Natural killer cell (primary cell): Measurements from ENCODE around the gene RABGAP1L. TPM values are rescaled to one million over a fixed set of nuclear protein-coding genes. Genes with fewer than 3 reads are reported as not detected.

ENCODE experiments used
- ATAC-seq, 3 donors: fragments of 150-1000 bp in 2 of 3; fragments of 200-7000 bp in 1 of 3; cut with Tn5 transposase; 1 replicate in 1 of 3; 2 replicates in 2 of 3; pipeline ENCODE4 v1.10.0; 2021; ENCODE audit warnings: mild to moderate bottlenecking in 2 of 3, moderate library complexity in 2 of 3
- DNase-seq, 2 donors: peaks; one replicate each; pipeline versions ENCODE4 v3.0.0 to v3.0.0-alpha.2; 2013 to 2021; ENCODE audit warnings: mixed read lengths in 1 of 2
- H3K27ac ChIP-seq: one replicate; pipeline ENCODE4 v1.5.1; 2013; ENCODE audit warnings: mild to moderate bottlenecking, low read length
- H3K27me3 ChIP-seq: one replicate; pipeline ENCODE4 v1.6.1; 2013; ENCODE audit warnings: low read length; ENCODE audit not compliant: control insufficient read depth, insufficient read depth
- H3K36me3 ChIP-seq: one replicate; pipeline ENCODE4 v1.6.1; 2013; ENCODE audit warnings: low read length; ENCODE audit not compliant: control insufficient read depth, insufficient read depth
- H3K4me1 ChIP-seq: one replicate; pipeline ENCODE4 v1.6.1; 2013; ENCODE audit warnings: low read length; ENCODE audit not compliant: control insufficient read depth, insufficient read depth
- H3K4me3 ChIP-seq: one replicate; pipeline ENCODE4 v1.5.1; 2013; ENCODE audit warnings: low read length
- H3K9me3 ChIP-seq: one replicate; pipeline ENCODE4 v1.6.1; 2013; ENCODE audit warnings: low read length; ENCODE audit not compliant: control insufficient read depth, insufficient read depth
- H3K27ac Mint-ChIP-seq, 2 donors: one replicate each; pipeline ENCODE4 v1.8.0; 2022; ENCODE audit warnings: mild to moderate bottlenecking in 2 of 2, mixed read lengths in 2 of 2, moderate library complexity in 1 of 2
- H3K27me3 Mint-ChIP-seq, 2 donors: one replicate each; pipeline ENCODE4 v1.8.0; 2022; ENCODE audit warnings: low read depth in 2 of 2, mixed read lengths in 2 of 2
- H3K36me3 Mint-ChIP-seq: one replicate; pipeline ENCODE4 v1.8.0; 2022; ENCODE audit warnings: mixed read lengths
- H3K4me1 Mint-ChIP-seq, 2 donors: one replicate each; pipeline ENCODE4 v1.8.0; 2022; ENCODE audit warnings: mixed read lengths in 2 of 2
- H3K4me3 Mint-ChIP-seq: one replicate; pipeline ENCODE4 v1.8.0; 2022; ENCODE audit warnings: mild to moderate bottlenecking, moderate library complexity, mixed read lengths
- H3K9me3 Mint-ChIP-seq, 2 donors: one replicate each; pipeline ENCODE4 v1.8.0; 2022; ENCODE audit warnings: mixed read lengths in 2 of 2
- CTCF ChIP-seq: fragments of 200-600 bp; IDR thresholded peaks from one replicate; pipeline ENCODE4 v1.8.0; 2022; ENCODE audit warnings: antibody characterized with exemption
- WGBS: methylation state at CpG from one replicate; pipeline ENCODE4 v1.1.7; 2013; ENCODE audit warnings: missing lambda C conversion rate; ENCODE audit not compliant: insufficient coverage; 5-methylcytosine and 5-hydroxymethylcytosine counted together
- intact Hi-C: fragments of 100-400 bp; cut with micrococcal nuclease; formaldehyde crosslinking; loops from one replicate; pipeline ENCODE4 v1.14.2; 2022
- total RNA-seq, 4 donors: library from RNA; stranded (reverse); fragments of 120-200 nt in 1 of 4; gene quantifications; one replicate each; pipeline versions ENCODE4 v1.2.3 to v1.2.4, GENCODE V29; 2013 to 2022

Gene RABGAP1L
- total RNA-seq, 3 donors from 2014 or later (not counting 1 experiment from before 2014, with no cell fraction given) = 145 to 168 (median 153) TPM

- no peak overlapping the region for H3K4me3 ChIP-seq
- H3K9me3 ChIP-seq = no peaks in the 10 kb centered on the region
- H3K27me3 ChIP-seq = no peaks in the 10 kb centered on the region
- H3K4me3 Mint-ChIP-seq = no peak overlapping the region
- H3K27ac ChIP-seq = no peak overlapping the region
- no peaks in the 10 kb centered on the region for H3K4me1 ChIP-seq
- no peak for DNase-seq
- no peaks in the 10 kb centered on the region for H3K9me3 Mint-ChIP-seq
- no peak overlapping the region for H3K27ac Mint-ChIP-seq
- H3K4me1 Mint-ChIP-seq = peaks cover 20 to 22% of the 10 kb centered on the region in 2 donors
- ATAC-seq = no peak
- TF ChIP-seq CTCF = no peak
- H3K36me3 ChIP-seq = no peaks in the 10 kb centered on the region
- no peaks in the 10 kb centered on the region for H3K36me3 Mint-ChIP-seq
- no peaks in the 10 kb centered on the region for H3K27me3 Mint-ChIP-seq
- intact Hi-C loops = no loop called here
These were observed 498.1 kb downstream of the RABGAP1L start for GRCh38 chr1:174657411-174657810.

- intact Hi-C loops = no loop called here
- no peak for ATAC-seq
- no peak overlapping the region for H3K4me3 Mint-ChIP-seq
- no peaks in the 10 kb centered on the region for H3K9me3 Mint-ChIP-seq
- 83% methylated on average over 1 of the region's 1 CpG for WGBS
- Histone ChIP-seq H3K36me3 (no peaks in the 10 kb centered on the region), H3K4me3 (no peak overlapping the region), H3K27me3 (no peaks in the 10 kb centered on the region), H3K4me1 (no peaks in the 10 kb centered on the region), H3K27ac (no peak overlapping the region), H3K9me3 (no peaks in the 10 kb centered on the region)
- no peak for DNase-seq
- H3K27me3 Mint-ChIP-seq = no peaks in the 10 kb centered on the region
- peaks cover 18 to 20% of the 10 kb centered on the region in 2 donors for H3K4me1 Mint-ChIP-seq
- no peaks in the 10 kb centered on the region for H3K36me3 Mint-ChIP-seq
- TF ChIP-seq CTCF = no peak
- H3K27ac Mint-ChIP-seq = no peak overlapping the region
These were observed 498.6 kb downstream of the RABGAP1L start for GRCh38 chr1:174657893-174658292.

- intact Hi-C loops = no loop called here
- Histone ChIP-seq H3K4me3 (no peak overlapping the region), H3K36me3 (no peaks in the 10 kb centered on the region), H3K4me1 (no peaks in the 10 kb centered on the region), H3K9me3 (no peaks in the 10 kb centered on the region), H3K27me3 (no peaks in the 10 kb centered on the region), H3K27ac (no peak overlapping the region)
- Mint-ChIP-seq H3K9me3 (no peaks in the 10 kb centered on the region), H3K27me3 (no peaks in the 10 kb centered on the region), H3K36me3 (no peaks in the 10 kb centered on the region), H3K27ac (no peak overlapping the region), H3K4me3 (no peak overlapping the region), H3K4me1 (peaks cover 12 to 14% of the 10 kb centered on the region in 2 donors)
- DNase-seq (no peak), ATAC-seq (peak in 1 of 3 donors; percentile 21)
- 100% methylated on average over 3 of the region's 3 CpGs for WGBS
- no peak for TF ChIP-seq CTCF
These were observed 500.5 kb downstream of the RABGAP1L start for GRCh38 chr1:174659823-174660222.

- peaks cover 12 to 14% of the 10 kb centered on the region in 2 donors for H3K4me1 Mint-ChIP-seq
- DNase-seq = no peak
- Histone ChIP-seq H3K4me1 (no peaks in the 10 kb centered on the region), H3K27me3 (no peaks in the 10 kb centered on the region), H3K4me3 (no peak overlapping the region), H3K27ac (no peak overlapping the region), H3K9me3 (no peaks in the 10 kb centered on the region), H3K36me3 (no peaks in the 10 kb centered on the region)
- 96% methylated on average over 1 of the region's 1 CpG for WGBS
- H3K36me3 Mint-ChIP-seq = no peaks in the 10 kb centered on the region
- H3K27me3 Mint-ChIP-seq = no peaks in the 10 kb centered on the region
- ATAC-seq = no peak
- no peak for TF ChIP-seq CTCF
- intact Hi-C loops = no loop called here
- no peak overlapping the region for H3K27ac Mint-ChIP-seq
- H3K9me3 Mint-ChIP-seq = no peaks in the 10 kb centered on the region
- H3K4me3 Mint-ChIP-seq = no peak overlapping the region
These were observed 501.2 kb downstream of the RABGAP1L start for GRCh38 chr1:174660476-174660875.
